ENCODE results near the gene NR3C1. TPM values are rescaled to one million over a fixed set of nuclear protein-coding genes. Genes with fewer than 3 reads are reported as not detected.

NR3C1 gene
- total and polyA plus RNA-seq, 2 of the 13 experiments (the other 11 are each of a cell fraction or from before 2014, with no cell fraction given) = 10.0 to 24.3 TPM

- 0 out of 2 replicates have a peak, but pooled peaks have one; percentile 12 for TF ChIP-seq RERE (CRISPR knock-in tag; IDR thresholded peaks at IDR 0.05; ENCODE audit: low read depth)
- TF ChIP-seq ZNF430 (CRISPR knock-in tag; IDR thresholded peaks at IDR 0.05) = peak; percentile 78; the same call in 1 of the 2 replicates
- no peak for TF ChIP-seq ZBTB7B (CRISPR knock-in tag; IDR thresholded peaks at IDR 0.05)
- no peak for TF ChIP-seq ZFP36 (IDR thresholded peaks at IDR 0.05; ENCODE audit: borderline replicate concordance, low read depth, low read length, partially characterized antibody)
- TF ChIP-seq, protein P1, sequence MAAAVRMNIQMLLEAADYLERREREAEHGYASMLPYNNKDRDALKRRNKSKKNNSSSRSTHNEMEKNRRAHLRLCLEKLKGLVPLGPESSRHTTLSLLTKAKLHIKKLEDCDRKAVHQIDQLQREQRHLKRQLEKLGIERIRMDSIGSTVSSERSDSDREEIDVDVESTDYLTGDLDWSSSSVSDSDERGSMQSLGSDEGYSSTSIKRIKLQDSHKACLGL (CRISPR knock-in tag; IDR thresholded peaks at IDR 0.05) = no peak
- TF ChIP-seq HNRNPH1 (optimal IDR thresholded peaks at IDR 0.05; ENCODE audit: low read depth, low read length) = no peak
- TF ChIP-seq, protein P2, sequence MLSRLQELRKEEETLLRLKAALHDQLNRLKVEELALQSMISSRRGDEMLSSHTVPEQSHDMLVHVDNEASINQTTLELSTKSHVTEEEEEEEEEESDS (CRISPR knock-in tag; IDR thresholded peaks at IDR 0.05; ENCODE audit: borderline replicate concordance) = no peak
- TF ChIP-seq ZBTB33 (CRISPR knock-in tag; IDR thresholded peaks at IDR 0.05) = no peak
- TF ChIP-seq NPAS2 (CRISPR knock-in tag; IDR thresholded peaks at IDR 0.05; ENCODE audit: borderline replicate concordance) = no peak
- TF ChIP-seq KLF16 (CRISPR knock-in tag; IDR thresholded peaks at IDR 0.05) = peak in 1 of 2 experiments; percentile 49; a peak in 1 of 4 replicates
- peak; percentile 55 for TF ChIP-seq SP2 (CRISPR knock-in tag; IDR thresholded peaks at IDR 0.05)
- peak; percentile 97 for TF ChIP-seq KAT7 (CRISPR knock-in tag; IDR thresholded peaks at IDR 0.05; ENCODE audit: borderline replicate concordance)
- TF ChIP-seq HMGA1 (CRISPR knock-in tag; conservative IDR thresholded peaks at IDR 0.05) = no peak
- TF ChIP-seq POGK (CRISPR knock-in tag; conservative IDR thresholded peaks at IDR 0.05) = 0 out of 2 replicates have a peak, but pooled peaks have one; percentile 33
- TF ChIP-seq AGO2 (optimal IDR thresholded peaks at IDR 0.05; ENCODE audit: low read depth, low read length) = peak; percentile 68
- no peak for TF ChIP-seq ZNF674 (CRISPR knock-in tag; IDR thresholded peaks at IDR 0.05; ENCODE audit: low read depth)
- no peak for TF ChIP-seq CCDC6 (CRISPR knock-in tag; IDR thresholded peaks at IDR 0.05)
These were observed 1.8 kb upstream of the NR3C1 start (continued) for GRCh38 chr5:143405063-143405848.

All from HepG2 (cell line).